SU-DHL-6 (cell line): ENCODE results near the gene ITIH3.

Source experiments
- H2AFZ ChIP-seq: fragments of 200-600 bp; sonication (generic); 2 replicates; pipeline ENCODE4 v1.6.1; 2014; ENCODE audit warnings: low read depth, mild to moderate bottlenecking, moderate library complexity, mixed read lengths, antibody characterized with exemption, low read length; ENCODE audit not compliant: severe bottlenecking
- H3F3A ChIP-seq: fragments of 200-600 bp; shearing (Covaris generic); 2 replicates; pipeline ENCODE4 v1.6.0; 2016; ENCODE audit warnings: antibody characterized with exemption, mild to moderate bottlenecking; ENCODE audit not compliant: insufficient read depth
- H3K27ac ChIP-seq: fragments of 200-600 bp; sonication (generic); 2 replicates; pipeline ENCODE4 v1.5.1; 2016; ENCODE audit warnings: low read depth, mild to moderate bottlenecking, low read length, moderate library complexity, mixed read lengths
- H3K27me3 ChIP-seq: fragments of 200-600 bp; sonication (generic), shearing (Covaris generic); 2 replicates; pipeline ENCODE4 v1.6.0; 2014; ENCODE audit warnings: mild to moderate bottlenecking, low read length
- H3K36me3 ChIP-seq: fragments of 200-600 bp; sonication (generic); 2 replicates; pipeline ENCODE4 v1.6.1; 2014; ENCODE audit warnings: mild to moderate bottlenecking, low read length, mixed read lengths
- H3K4me2 ChIP-seq: fragments of 300-600, 200-600 bp; shearing (Covaris generic), sonication (generic); 2 replicates; pipeline ENCODE4 v1.6.0; 2014; ENCODE audit warnings: low read length, low read depth, mild to moderate bottlenecking; ENCODE audit not compliant: poor library complexity, severe bottlenecking
- H3K4me3 ChIP-seq: fragments of 200-600 bp; sonication (generic); 2 replicates; pipeline ENCODE4 v1.5.1; 2014; ENCODE audit warnings: antibody characterized with exemption, low read length, mild to moderate bottlenecking, mixed read lengths; ENCODE audit not compliant: insufficient read depth, poor library complexity, severe bottlenecking
- H3K79me2 ChIP-seq: fragments of 200-600 bp; sonication (generic); 2 replicates; pipeline ENCODE4 v1.6.1; 2014; ENCODE audit warnings: mild to moderate bottlenecking, low read length, moderate library complexity; ENCODE audit not compliant: insufficient read depth
- H3K9ac ChIP-seq: fragments of 200-600 bp; sonication (generic); 2 replicates; pipeline ENCODE4 v1.7.0; 2014; ENCODE audit warnings: mild to moderate bottlenecking, low read length
- H3K9me2 ChIP-seq: fragments of 200-600 bp; sonication (generic); replicated peaks from 2 replicates; pipeline ENCODE4 v1.6.1; 2014; ENCODE audit warnings: low read length; ENCODE audit not compliant: insufficient read depth
- H3K9me3 ChIP-seq: fragments of 200-600 bp; sonication (generic); 2 replicates; pipeline ENCODE4 v1.6.1; 2014; ENCODE audit warnings: low read length, mixed read lengths; ENCODE audit not compliant: insufficient read depth
- H4K20me1 ChIP-seq: fragments of 200-600 bp; sonication (generic); 2 replicates; pipeline ENCODE4 v1.6.1; 2014; ENCODE audit warnings: low read depth, mild to moderate bottlenecking, antibody characterized with exemption, low read length, moderate library complexity, mixed read lengths
- CTCF ChIP-seq: fragments of 200-600 bp; sonication (generic); IDR thresholded peaks from one replicate; pipeline ENCODE4 v1.5.1; 2017; ENCODE audit warnings: antibody characterized with exemption, mild to moderate bottlenecking, low read length, moderate library complexity; ENCODE audit not compliant: insufficient read depth, poor library complexity, severe bottlenecking
- EZH2phosphoT487 ChIP-seq: fragments of 200-600 bp; sonication (generic), shearing (Covaris generic); conservative IDR thresholded peaks from 2 replicates; pipeline ENCODE4 v1.6.1; 2018; ENCODE audit warnings: mild to moderate bottlenecking, antibody characterized with exemption, low read length, moderate library complexity, mixed read lengths

Gene ITIH3

GRCh38 chr3:52816654-52817053 lies 22.1 kb downstream of the ITIH3 start:
- H3K27ac ChIP-seq, result no peak overlapping the region
- no peaks in the 10 kb centered on the region for H3K36me3 ChIP-seq
- no peaks in the 10 kb centered on the region for H4K20me1 ChIP-seq
- H2AFZ ChIP-seq, result no peak overlapping the region
- no peaks in the 10 kb centered on the region for H3K9me2 ChIP-seq
- H3K27me3 ChIP-seq, result no peaks in the 10 kb centered on the region
- H3K4me2 ChIP-seq, result no peak overlapping the region
- TF ChIP-seq EZH2phosphoT487 (no peak), CTCF (no peak)
- no peaks in the 10 kb centered on the region for H3K9me3 ChIP-seq
- H3K79me2 ChIP-seq, result no peaks in the 10 kb centered on the region
- no peak overlapping the region for H3K4me3 ChIP-seq
- no peak overlapping the region for H3K9ac ChIP-seq
- H3F3A ChIP-seq, result no peaks in the 10 kb centered on the region

DNA sequence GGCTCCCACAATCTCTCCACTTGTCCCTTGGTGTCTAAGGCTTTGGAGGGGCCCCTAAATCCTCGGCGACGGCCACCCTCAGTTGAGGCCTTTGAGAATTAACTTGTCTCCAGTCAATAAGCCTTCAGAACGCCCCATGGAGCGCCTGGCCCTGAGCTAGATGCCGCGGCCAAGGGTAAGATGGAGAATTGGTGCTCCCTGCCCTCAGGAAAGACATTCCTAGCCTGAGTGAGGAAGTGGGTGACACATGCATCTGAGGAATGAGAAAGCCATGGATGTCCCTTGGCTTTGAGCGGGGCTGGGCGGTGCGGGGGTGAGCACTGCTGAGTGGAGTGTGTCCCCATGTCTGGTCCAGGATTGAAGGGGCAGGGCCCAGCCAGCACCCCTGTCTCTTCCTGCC lies 22.6 kb downstream of the ITIH3 start:
- no peak for TF ChIP-seq CTCF
- TF ChIP-seq EZH2phosphoT487, result no peak
- Histone ChIP-seq H3F3A (no peaks in the 10 kb centered on the region), H3K9ac (no peak overlapping the region), H3K4me2 (no peak overlapping the region), H3K27ac (no peak overlapping the region), H3K27me3 (no peaks in the 10 kb centered on the region), H3K9me3 (no peaks in the 10 kb centered on the region), H3K79me2 (no peaks in the 10 kb centered on the region), H2AFZ (no peak overlapping the region), H3K9me2 (no peaks in the 10 kb centered on the region), H3K4me3 (no peak overlapping the region), H3K36me3 (no peaks in the 10 kb centered on the region), H4K20me1 (no peaks in the 10 kb centered on the region)

- Histone ChIP-seq H3K9ac (no peak overlapping the region), H3K4me3 (no peak overlapping the region), H3K4me2 (no peak overlapping the region), H3K9me3 (no peaks in the 10 kb centered on the region), H4K20me1 (no peaks in the 10 kb centered on the region), H3K27me3 (no peaks in the 10 kb centered on the region), H2AFZ (no peak overlapping the region), H3F3A (no peaks in the 10 kb centered on the region), H3K79me2 (no peaks in the 10 kb centered on the region), H3K9me2 (no peaks in the 10 kb centered on the region), H3K27ac (no peak overlapping the region), H3K36me3 (no peaks in the 10 kb centered on the region)
- TF ChIP-seq EZH2phosphoT487 (no peak), CTCF (no peak)
These were observed 23.3 kb downstream of the ITIH3 start for GRCh38 chr3:52817860-52818259.

DNA sequence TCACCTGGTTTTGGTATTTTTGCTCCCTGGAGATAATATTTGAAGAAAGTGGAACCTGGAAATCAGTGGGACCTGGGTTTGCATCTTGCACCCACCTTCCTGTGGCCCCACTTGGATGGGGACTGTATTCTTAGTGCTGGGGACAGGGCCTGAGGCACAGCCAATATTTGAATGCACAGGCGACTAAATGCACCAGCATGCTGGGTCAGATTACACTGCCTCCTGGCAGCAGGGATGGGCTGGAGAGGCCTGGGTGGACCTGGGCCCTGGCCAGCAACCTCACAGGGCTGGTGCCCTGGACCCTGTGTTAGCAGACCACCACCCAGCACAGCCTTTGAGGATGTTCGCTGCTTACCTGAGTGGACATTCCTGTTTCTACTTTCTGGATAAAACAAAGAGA lies 25.3 kb downstream of the ITIH3 start:
- no peak overlapping the region for H3K4me2 ChIP-seq
- TF ChIP-seq CTCF, result no peak
- TF ChIP-seq EZH2phosphoT487, result no peak
- H3K27ac ChIP-seq, result no peak overlapping the region
- H3K4me3 ChIP-seq, result no peak overlapping the region
- H3F3A ChIP-seq, result no peaks in the 10 kb centered on the region
- H2AFZ ChIP-seq, result no peak overlapping the region
- no peaks in the 10 kb centered on the region for H3K9me3 ChIP-seq
- no peaks in the 10 kb centered on the region for H4K20me1 ChIP-seq
- H3K27me3 ChIP-seq, result no peaks in the 10 kb centered on the region
- H3K79me2 ChIP-seq, result no peaks in the 10 kb centered on the region
- H3K9ac ChIP-seq, result no peak overlapping the region
- no peaks in the 10 kb centered on the region for H3K9me2 ChIP-seq
- no peaks in the 10 kb centered on the region for H3K36me3 ChIP-seq
